Calu3 (cell line): ENCODE data around the gene SLC9A4. TPM values are rescaled to one million over a fixed set of nuclear protein-coding genes. Genes with fewer than 3 reads are reported as not detected.

Experiments used
- BruUV-seq: library from RNA; stranded (reverse); fragments of 400-500 nt; replicated peaks from 2 replicates; lab custom pipeline; 2021; lab: Mats Ljungman, UMichigan
- CTCF ChIA-PET: fragments of 300-600 bp; sonication (Branson Sonifier 250); formaldehyde crosslinking; loops from one replicate; lab custom pipeline; 2022; ENCODE audit warnings: antibody characterized with exemption; lab: Charles Lee
- DNase-seq: peaks from one replicate; pipeline ENCODE4 v3.0.0; 2022
- H3K27ac Mint-ChIP-seq: one replicate; pipeline ENCODE4 v1.8.0; 2022; ENCODE audit warnings: mixed read lengths; ENCODE audit not compliant: unreplicated experiment
- H3K27me3 Mint-ChIP-seq: one replicate; pipeline ENCODE4 v1.8.0; 2022; ENCODE audit warnings: mixed read lengths; ENCODE audit not compliant: unreplicated experiment
- H3K36me3 Mint-ChIP-seq: one replicate; pipeline ENCODE4 v1.8.0; 2022; ENCODE audit warnings: mild to moderate bottlenecking, moderate library complexity, mixed read lengths; ENCODE audit not compliant: insufficient read depth, unreplicated experiment
- H3K4me1 Mint-ChIP-seq: one replicate; pipeline ENCODE4 v1.8.0; 2022; ENCODE audit warnings: mild to moderate bottlenecking, low read depth, mixed read lengths; ENCODE audit not compliant: unreplicated experiment
- H3K4me3 Mint-ChIP-seq: one replicate; pipeline ENCODE4 v1.8.0; 2022; ENCODE audit warnings: mild to moderate bottlenecking, low read depth, moderate library complexity, mixed read lengths; ENCODE audit not compliant: unreplicated experiment
- H3K9me3 Mint-ChIP-seq: one replicate; pipeline ENCODE4 v1.8.0; 2022; ENCODE audit warnings: low read depth, mixed read lengths; ENCODE audit not compliant: unreplicated experiment
- CTCF ChIP-seq: fragments of 200-600 bp; IDR thresholded peaks from one replicate; pipeline ENCODE4 v1.8.0; 2022; ENCODE audit warnings: antibody characterized with exemption; ENCODE audit not compliant: unreplicated experiment
- intact Hi-C: fragments of 100-400 bp; cut with micrococcal nuclease; formaldehyde crosslinking; loops from one replicate; pipeline ENCODE4 v1.10.0; 2022; ENCODE audit not compliant: unreplicated experiment
- total RNA-seq: library from RNA; stranded (reverse); gene quantifications from 2 replicates; pipeline ENCODE4 v1.2.3, GENCODE V29; 2022

Gene SLC9A4
- total RNA-seq, 1 experiment from 2014 or later, result 0.12 TPM

DNA sequence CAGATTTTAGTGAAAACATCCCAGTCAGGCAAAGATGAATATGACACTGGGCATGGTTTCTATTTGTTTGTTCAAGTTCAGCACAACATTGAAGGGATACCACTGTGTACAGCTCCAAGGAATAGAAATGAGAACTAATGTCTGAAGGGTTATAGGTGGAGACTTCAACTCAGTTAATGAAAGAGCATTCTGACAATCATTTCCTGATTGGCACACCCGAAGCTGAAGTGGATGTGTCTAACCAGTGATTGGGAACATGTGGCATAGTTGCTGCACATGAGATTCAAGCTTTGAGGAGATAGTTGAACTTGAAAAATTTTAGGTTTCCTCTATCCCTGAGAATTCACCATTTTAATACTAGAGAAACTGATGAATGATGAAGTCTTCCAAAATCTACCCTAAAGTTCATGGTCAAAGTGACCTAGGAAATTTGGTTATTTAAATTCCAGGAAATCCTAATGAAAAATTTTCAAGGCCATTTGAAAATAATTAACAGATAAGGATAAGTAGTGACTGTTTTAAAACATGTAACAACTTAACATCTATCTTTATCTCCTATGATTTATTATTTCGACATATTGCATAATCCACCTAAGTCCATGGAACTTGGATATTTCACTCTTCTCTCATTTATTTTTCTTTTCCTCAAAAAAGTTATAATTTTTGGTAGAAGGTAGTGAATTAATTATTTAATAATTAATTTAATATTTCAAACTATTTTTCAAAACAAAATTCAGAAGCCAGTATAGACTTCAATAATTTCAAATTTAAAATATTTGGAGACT lies 38.0 kb downstream of the SLC9A4 start:
- H3K27ac Mint-ChIP-seq, result peak overlapping the region; percentile 27

GRCh38 chr2:102512161-102512560 lies 39.1 kb downstream of the SLC9A4 start:
- Mint-ChIP-seq H3K27ac (peak overlapping the region; percentile 67), H3K9me3 (peaks cover 12% of the 10 kb centered on the region), H3K36me3 (no peaks in the 10 kb centered on the region), H3K4me3 (no peak overlapping the region), H3K27me3 (no peaks in the 10 kb centered on the region), H3K4me1 (peaks cover 57% of the 10 kb centered on the region)
- CTCF ChIA-PET, result no interaction called here
- DNase-seq, result no peak
- intact Hi-C loops, result no loop called here
- TF ChIP-seq CTCF, result no peak
- BruUV-seq, result no TSS peak

More for the DNA sequence above, 38.0 kb downstream of the SLC9A4 start:
- H3K36me3 Mint-ChIP-seq, result no peaks in the 10 kb centered on the region
- intact Hi-C loops, result no loop called here
- no peak overlapping the region for H3K4me3 Mint-ChIP-seq
- no peak for TF ChIP-seq CTCF
- H3K9me3 Mint-ChIP-seq, result peaks cover 12% of the 10 kb centered on the region
- no peaks in the 10 kb centered on the region for H3K27me3 Mint-ChIP-seq
- no peak for DNase-seq
- CTCF ChIA-PET, result no interaction called here
- peaks cover 54% of the 10 kb centered on the region for H3K4me1 Mint-ChIP-seq
- BruUV-seq, result no TSS peak

DNA sequence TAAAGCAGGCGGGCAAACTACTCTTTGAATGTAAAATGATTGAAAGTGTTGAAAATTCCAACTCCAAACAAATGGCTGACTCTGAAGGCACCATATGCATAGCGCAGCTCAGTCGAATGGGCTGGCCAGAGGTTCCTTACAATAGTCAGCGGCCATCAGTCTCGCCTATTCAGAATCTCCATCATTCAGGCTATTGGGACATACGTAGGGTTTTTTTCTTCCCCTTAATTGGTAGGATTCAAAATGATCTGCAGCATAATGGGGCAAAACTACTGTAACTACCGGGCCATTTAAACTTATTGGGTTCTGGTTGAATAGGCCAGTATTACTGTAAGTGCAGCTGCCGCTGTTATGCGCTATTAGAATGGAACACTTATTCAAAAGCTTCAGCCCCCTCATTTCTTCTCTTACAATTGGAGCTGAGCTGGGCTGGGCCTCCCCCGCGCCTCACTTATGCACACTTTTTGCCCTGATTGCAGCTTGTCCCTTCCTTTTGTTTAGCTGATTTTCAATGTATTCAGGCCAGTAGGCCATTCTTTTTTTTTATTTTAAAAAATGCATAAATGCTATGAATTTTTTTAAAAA lies 40.4 kb downstream of the SLC9A4 start:
- Mint-ChIP-seq H3K27me3 (no peaks in the 10 kb centered on the region), H3K27ac (peak overlapping the region; percentile 67), H3K36me3 (no peaks in the 10 kb centered on the region), H3K4me1 (peaks cover 66% of the 10 kb centered on the region), H3K4me3 (no peak overlapping the region), H3K9me3 (peaks cover 12% of the 10 kb centered on the region)
- CTCF ChIA-PET, result interaction anchor here (1.0 to 1.8 kb wide), 5 partner anchors 7 to 40 kb away, joined by 3 to 6 read pairs (median 4); partner anchors contain the start of gene SLC9A4
- DNase-seq, result no peak
- intact Hi-C loops, result no loop called here
- TSS peak; percentile 89 for BruUV-seq
- no peak for TF ChIP-seq CTCF

DNA sequence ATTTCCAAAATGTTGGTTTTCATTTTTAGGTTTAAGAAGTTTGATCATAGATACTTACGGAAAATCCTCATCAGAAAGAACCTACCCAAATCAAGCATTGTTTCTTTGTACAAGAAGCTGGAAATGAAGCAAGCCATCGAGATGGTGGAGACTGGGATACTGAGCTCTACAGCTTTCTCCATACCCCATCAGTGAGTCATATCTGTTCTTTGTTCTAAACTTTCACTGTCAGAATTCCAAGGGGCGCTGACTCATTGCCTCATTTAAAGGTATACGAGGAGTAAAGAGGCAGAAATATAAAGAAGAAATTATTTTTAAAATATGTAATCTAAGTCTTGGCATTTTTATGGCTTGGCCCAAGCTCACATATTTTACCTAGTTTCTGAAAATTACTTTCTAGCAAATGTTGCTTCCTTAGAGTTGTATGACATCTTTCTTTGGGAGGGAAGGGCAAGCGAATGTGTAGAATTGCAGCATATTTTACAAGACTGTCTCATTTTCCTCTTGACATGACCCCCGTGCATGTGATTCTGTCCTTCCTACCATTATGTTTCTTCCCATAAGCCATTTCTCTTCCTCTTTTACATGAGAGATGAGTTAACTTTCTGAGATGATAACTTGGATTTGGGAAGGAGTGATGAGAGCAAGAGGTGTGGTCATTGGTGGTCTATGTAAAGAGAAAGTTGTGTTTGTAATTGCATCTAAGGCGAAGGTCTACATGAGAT lies 41.2 kb downstream of the SLC9A4 start:
- peak overlapping the region; percentile 67 for H3K27ac Mint-ChIP-seq
- DNase-seq, result peak; percentile 65
- H3K9me3 Mint-ChIP-seq, result peaks cover 10% of the 10 kb centered on the region
- no peak overlapping the region for H3K4me3 Mint-ChIP-seq
- H3K36me3 Mint-ChIP-seq, result no peaks in the 10 kb centered on the region
- H3K27me3 Mint-ChIP-seq, result no peaks in the 10 kb centered on the region
- intact Hi-C loops, result no loop called here
- no TSS peak for BruUV-seq
- TF ChIP-seq CTCF, result no peak
- peaks cover 65% of the 10 kb centered on the region for H3K4me1 Mint-ChIP-seq
- CTCF ChIA-PET, result interaction anchor here (1.0 to 1.8 kb wide), 5 partner anchors 8 to 41 kb away, joined by 3 to 6 read pairs (median 4); partner anchors contain the start of gene SLC9A4
